ENCODE measurements around the gene CCDC69. TPM values are rescaled to one million over a fixed set of nuclear protein-coding genes. Genes with fewer than 3 reads are reported as not detected.

The CCDC69 gene
- total and polyA plus RNA-seq, 2 of the 8 experiments (the other 6 are each of a cell fraction or from before 2014, with no cell fraction given): 8.4 to 10.8 TPM

GRCh38 chr5:151186538-151186937 is 37.4 kb downstream of the CCDC69 start (continued):
- no peak for TF ChIP-seq CHD7 (IDR thresholded peaks at IDR 0.05; ENCODE audit: insufficient replicate concordance, low read length)
- TF ChIP-seq ZNF274 (IDR thresholded peaks at IDR 0.05; ENCODE audit: borderline replicate concordance, extremely low read depth, low read length): no peak
